Smooth muscle cell (in vitro differentiated cells): ENCODE measurements around the gene NPR1. TPM values are rescaled to one million over a fixed set of nuclear protein-coding genes. Genes with fewer than 3 reads are reported as not detected.
"Not testable (repeated sequence)": the region's sequence is repeated elsewhere in the genome, so short reads cannot be mapped to it uniquely, and the experiment has no call there.

ENCODE experiments used
- DNase-seq: peaks from one replicate; lab custom pipeline; 2025; ENCODE audit not compliant: unreplicated experiment; lab: John Stamatoyannopoulos, UW
- H2AFZ ChIP-seq: fragments of 200-600 bp; sonication (generic); 2 replicates; pipeline ENCODE4 v1.6.0; 2016; ENCODE audit warnings: antibody characterized with exemption, low read depth, mild to moderate bottlenecking
- H3F3A ChIP-seq: fragments of 200-600 bp; sonication (generic); 2 replicates; pipeline ENCODE4 v1.6.0; 2017; ENCODE audit warnings: antibody characterized with exemption, low read depth
- H3K27ac ChIP-seq: fragments of 200-600 bp; sonication (generic); 2 replicates; pipeline ENCODE4 v1.5.1; 2016; ENCODE audit warnings: low read depth, mild to moderate bottlenecking
- H3K27me3 ChIP-seq: fragments of 200-600 bp; sonication (generic); 2 replicates; pipeline ENCODE4 v1.6.1; 2016; ENCODE audit warnings: low read depth, mild to moderate bottlenecking
- H3K36me3 ChIP-seq: fragments of 200-600 bp; sonication (generic); 2 replicates; pipeline ENCODE4 v1.5.1; 2016; ENCODE audit warnings: low read depth
- H3K4me1 ChIP-seq: fragments of 200-600 bp; sonication (generic); 2 replicates; pipeline ENCODE4 v1.5.1; 2016; ENCODE audit warnings: low read depth
- H3K4me2 ChIP-seq: fragments of 200-600 bp; sonication (generic); 2 replicates; pipeline ENCODE4 v1.6.0; 2016; ENCODE audit warnings: mild to moderate bottlenecking
- H3K4me3 ChIP-seq: fragments of 200-600 bp; sonication (generic); 2 replicates; pipeline ENCODE4 v1.5.1; 2016; ENCODE audit warnings: mild to moderate bottlenecking
- H3K79me2 ChIP-seq: fragments of 200-600 bp; sonication (generic); 2 replicates; pipeline ENCODE4 v1.6.0; 2016; ENCODE audit warnings: low read depth, mild to moderate bottlenecking
- H3K9ac ChIP-seq: fragments of 200-600 bp; sonication (generic); 2 replicates; pipeline ENCODE4 v1.6.0; 2016; ENCODE audit warnings: low read depth
- H3K9me3 ChIP-seq: fragments of 200-600 bp; sonication (generic); replicated peaks from 2 replicates; pipeline ENCODE4 v1.5.1; 2016; ENCODE audit warnings: low read depth
- H4K20me1 ChIP-seq: fragments of 200-600 bp; sonication (generic); 2 replicates; pipeline ENCODE4 v1.6.0; 2016; ENCODE audit warnings: low read depth
- CTCF ChIP-seq: fragments of 200-600 bp; sonication (generic); IDR thresholded peaks from 2 replicates; pipeline ENCODE4 v1.5.1; 2017; ENCODE audit warnings: borderline replicate concordance, mild to moderate bottlenecking, antibody characterized with exemption; ENCODE audit not compliant: insufficient read depth, poor library complexity, severe bottlenecking
- WGBS: methylation state at CpG from one replicate; pipeline ENCODE4 v1.1.7; 2016; ENCODE audit warnings: low lambda C conversion rate; 5-methylcytosine and 5-hydroxymethylcytosine counted together
- polyA plus RNA-seq: library from polyadenylated mRNA; unstranded; fragments of >200 nt; fragmentation: Nextera tagmentation; extraction: Ambion mirVana; gene quantifications from 2 replicates; pipeline ENCODE4 v1.2.1, GENCODE V29; 2016
- total RNA-seq: library from RNA; depleted of rRNA; stranded (reverse); fragments of >200 nt; gene quantifications from 2 replicates; pipeline ENCODE4 v1.2.3, GENCODE V29; 2014

NPR1 gene
- total and polyA plus RNA-seq, 2 experiments from 2014 or later: 0.24 to 0.54 TPM

DNA sequence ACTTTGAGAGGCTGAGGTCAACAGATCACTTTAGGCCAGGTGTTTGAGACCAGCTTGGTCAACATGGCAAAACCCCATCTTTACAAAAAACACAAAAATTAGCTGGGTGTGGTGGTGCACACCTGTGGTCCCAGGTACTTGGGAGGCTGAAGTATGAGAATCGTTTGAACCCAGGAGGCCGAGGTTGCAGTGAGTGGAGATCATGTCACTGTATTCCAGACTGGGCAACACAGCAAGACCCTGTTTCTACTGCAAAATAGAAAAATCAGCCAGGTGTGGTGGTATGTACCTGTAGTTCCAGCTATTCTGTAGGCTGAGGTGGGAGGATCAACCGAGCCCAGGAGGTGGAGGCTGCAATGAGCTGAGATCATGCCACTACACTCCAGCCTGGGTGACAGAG is 45.2 kb downstream of the NPR1 start:
- Histone ChIP-seq H3K79me2 (peaks cover under 1% of the 10 kb centered on the region), H3K9ac (no peak overlapping the region), H3K4me3 (no peak overlapping the region), H3K27me3 (no peaks in the 10 kb centered on the region), H3K4me1 (no peaks in the 10 kb centered on the region), H3K27ac (no peak overlapping the region), H3K9me3 (no peaks in the 10 kb centered on the region), H3K4me2 (no peak overlapping the region), H3K36me3 (no peaks in the 10 kb centered on the region), H3F3A (no peaks in the 10 kb centered on the region), H4K20me1 (no peaks in the 10 kb centered on the region), H2AFZ (no peak overlapping the region)
- no peak for DNase-seq
- WGBS: 89% methylated on average over 3 of the region's 3 CpGs
- TF ChIP-seq CTCF: no peak

- not testable (repeated sequence) for H3K9me3 ChIP-seq, H3K79me2 ChIP-seq, H4K20me1 ChIP-seq, H3K9ac ChIP-seq, DNase-seq, H3K27me3 ChIP-seq, H3K4me1 ChIP-seq, H3K36me3 ChIP-seq, H3K4me3 ChIP-seq, H3K4me2 ChIP-seq, H3F3A ChIP-seq, H2AFZ ChIP-seq, H3K27ac ChIP-seq
- 89% methylated on average over 4 of the region's 4 CpGs for WGBS
These were observed 46.1 kb downstream of the NPR1 start for GRCh38 chr1:153724634-153725033.

GRCh38 chr1:153727463-153728304 is 49.2 kb downstream of the NPR1 start, which contains the start of gene INTS3:
INTS3 (plus strand) TSS chr1:153728050; CDS start chr1:153728635, 585 bp downstream.
- DNase-seq: peak; percentile 87

More at GRCh38 chr1:153727463-153728304, 49.2 kb downstream of the NPR1 start, which contains the start of gene INTS3:
- Histone ChIP-seq H3K9me3 (no peaks in the 10 kb centered on the region), H3K9ac (peak within 1 kb of the TSS; percentile 93), H3K27ac (peak within 1 kb of the TSS; percentile 85), H2AFZ (peak within 1 kb of the TSS; percentile 95), H3F3A (no peaks in the 10 kb centered on the region), H3K4me2 (peak within 1 kb of the TSS; percentile 97), H4K20me1 (no peaks in the 10 kb centered on the region), H3K27me3 (no peaks in the 10 kb centered on the region), H3K36me3 (no peaks in the 10 kb centered on the region), H3K4me3 (peak within 1 kb of the TSS; percentile 89), H3K79me2 (peaks cover 18% of the 10 kb centered on the region), H3K4me1 (peaks cover 5% of the 10 kb centered on the region)
- peak; percentile 17 for TF ChIP-seq CTCF
- WGBS: 1% methylated on average over 47 of the region's 49 CpGs
